ENCODE data around the gene ITPK1. TPM values are rescaled to one million over a fixed set of nuclear protein-coding genes. Genes with fewer than 3 reads are reported as not detected.

The ITPK1 gene
- total RNA-seq, 1 donor from 2014 or later, result 43.0 TPM

GRCh38 chr14:93104961-93105360 is 10.8 kb downstream of the ITPK1 start:
- POLR2A ChIA-PET, result no interaction called here
- Mint-ChIP-seq H3K27ac (peak overlapping the region; percentile 66), H3K4me1 (peaks cover 52% of the 10 kb centered on the region), H3K36me3 (ENCODE audit: low read depth) (peaks cover 3% of the 10 kb centered on the region), H3K9me3 (no peaks in the 10 kb centered on the region), H3K4me3 (no peak overlapping the region), H3K27me3 (no peaks in the 10 kb centered on the region)
- ATAC-seq (ENCODE audit: low read depth), result no peak
- TF ChIP-seq CTCF (IDR thresholded peaks at IDR 0.05), result no peak
- intact Hi-C loops (cut with micrococcal nuclease), result no loop called here
- CTCF ChIA-PET, result interaction anchor here (0.7 to 2.7 kb wide), 3 partner anchors 9 to 1071 kb away, joined by 3 to 28 read pairs (median 4); partner anchors contain the start of gene ITPK1
- no peak for DNase-seq

GRCh38 chr14:93103392-93104080 is 12.2 kb downstream of the ITPK1 start:
- ATAC-seq (ENCODE audit: low read depth), result peak; percentile 93
- H3K4me1 Mint-ChIP-seq, result peaks cover 39% of the 10 kb centered on the region
- no peaks in the 10 kb centered on the region for H3K27me3 Mint-ChIP-seq
- peak overlapping the region; percentile 77 for H3K4me3 Mint-ChIP-seq
- ChIA-PET CTCF (interaction anchor here (1.4 to 2.7 kb wide), 2 partner anchors 11 to 152 kb away, joined by 5 to 28 read pairs; partner anchors contain the start of gene ITPK1), POLR2A (interaction anchor here (1.0 kb wide), 2 partner anchors 10 to 12 kb away, joined by 4 read pairs; partner anchors contain the start of gene ITPK1)
- DNase-seq, result peak; percentile 37
- H3K36me3 Mint-ChIP-seq (ENCODE audit: low read depth), result no peaks in the 10 kb centered on the region
- H3K9me3 Mint-ChIP-seq, result no peaks in the 10 kb centered on the region
- intact Hi-C loops (cut with micrococcal nuclease), result loop anchor here (1.0 kb wide), 1 partner anchor 10 kb away; no protein-coding TSS in a partner anchor
- H3K27ac Mint-ChIP-seq, result peak overlapping the region; percentile 87
- no peak for TF ChIP-seq CTCF (IDR thresholded peaks at IDR 0.05)

GRCh38 chr14:93102141-93102540 is 13.6 kb downstream of the ITPK1 start:
- Mint-ChIP-seq H3K27me3 (no peaks in the 10 kb centered on the region), H3K4me1 (peaks cover 27% of the 10 kb centered on the region), H3K4me3 (no peak overlapping the region), H3K9me3 (no peaks in the 10 kb centered on the region), H3K36me3 (ENCODE audit: low read depth) (no peaks in the 10 kb centered on the region), H3K27ac (peak overlapping the region; percentile 30)
- CTCF ChIA-PET, result no interaction called here
- POLR2A ChIA-PET, result interaction anchor here (1.1 kb wide), 1 partner anchor 13 kb away, joined by 3 read pairs; no protein-coding TSS in a partner anchor
- intact Hi-C loops (cut with micrococcal nuclease), result no loop called here
- no peak for TF ChIP-seq CTCF (IDR thresholded peaks at IDR 0.05)
- ATAC-seq (ENCODE audit: low read depth) (no peak), DNase-seq (no peak)

GRCh38 chr14:93101181-93101580 is 14.5 kb downstream of the ITPK1 start:
- no peaks in the 10 kb centered on the region for H3K36me3 Mint-ChIP-seq (ENCODE audit: low read depth)
- no peak for DNase-seq
- no peak overlapping the region for H3K4me3 Mint-ChIP-seq
- no peak for TF ChIP-seq CTCF (IDR thresholded peaks at IDR 0.05)
- no peak overlapping the region for H3K27ac Mint-ChIP-seq
- POLR2A ChIA-PET, result interaction anchor here (0.6 kb wide), 1 partner anchor 13 kb away, joined by 3 read pairs; no protein-coding TSS in a partner anchor
- CTCF ChIA-PET, result interaction anchor here (1.0 kb wide), 1 partner anchor 12 kb away, joined by 4 read pairs; no protein-coding TSS in a partner anchor
- intact Hi-C loops (cut with micrococcal nuclease), result no loop called here
- H3K27me3 Mint-ChIP-seq, result no peaks in the 10 kb centered on the region
- no peak for ATAC-seq (ENCODE audit: low read depth)
- no peaks in the 10 kb centered on the region for H3K9me3 Mint-ChIP-seq
- H3K4me1 Mint-ChIP-seq, result peaks cover 25% of the 10 kb centered on the region

- DNase-seq (no peak), ATAC-seq (ENCODE audit: low read depth) (no peak)
- no peaks in the 10 kb centered on the region for H3K36me3 Mint-ChIP-seq (ENCODE audit: low read depth)
- no peak overlapping the region for H3K4me3 Mint-ChIP-seq
- no peak overlapping the region for H3K27ac Mint-ChIP-seq
- H3K27me3 Mint-ChIP-seq, result no peaks in the 10 kb centered on the region
- intact Hi-C loops (cut with micrococcal nuclease), result no loop called here
- no peak for TF ChIP-seq CTCF (IDR thresholded peaks at IDR 0.05)
- no peaks in the 10 kb centered on the region for H3K9me3 Mint-ChIP-seq
- peaks cover 22% of the 10 kb centered on the region for H3K4me1 Mint-ChIP-seq
- ChIA-PET POLR2A (interaction anchor here (0.6 kb wide), 1 partner anchor 12 kb away, joined by 3 read pairs; no protein-coding TSS in a partner anchor), CTCF (no interaction called here)
These were observed 15.2 kb downstream of the ITPK1 start for GRCh38 chr14:93100570-93100969.

All from activated B cell treated with CpG ODN at 0.5 μM for 24 hours (primary cell).